Parathyroid adenoma (tissue), 2 donors: ENCODE data around the gene ANO10.
A peak's percentile ranks its signal among the peaks of the same experiment; 100 is the strongest.

ENCODE experiments used
- H2AFZ ChIP-seq: fragments of 300-600 bp; sonication (generic); one replicate; pipeline ENCODE4 v1.7.0; 2017; ENCODE audit warnings: antibody characterized with exemption, mild to moderate bottlenecking
- H3K27ac ChIP-seq: fragments of 300-600 bp; sonication (generic); one replicate; pipeline ENCODE4 v1.7.0; 2017
- H3K27me3 ChIP-seq: fragments of 300-600 bp; sonication (generic); one replicate; pipeline ENCODE4 v1.7.0; 2017; ENCODE audit warnings: low read length; ENCODE audit not compliant: control insufficient read depth, insufficient read depth
- H3K36me3 ChIP-seq: fragments of 300-600 bp; sonication (generic); one replicate; pipeline ENCODE4 v1.7.0; 2017; ENCODE audit warnings: low read length; ENCODE audit not compliant: control insufficient read depth, insufficient read depth
- H3K4me1 ChIP-seq: fragments of 300-600 bp; sonication (generic); one replicate; pipeline ENCODE4 v1.7.0; 2017; ENCODE audit warnings: control low read depth
- H3K4me2 ChIP-seq: fragments of 300-600 bp; sonication (generic); one replicate; pipeline ENCODE4 v1.7.0; 2017; ENCODE audit warnings: low read length
- H3K4me3 ChIP-seq: fragments of 300-600 bp; sonication (generic); one replicate; pipeline ENCODE4 v1.7.0; 2017; ENCODE audit warnings: low read depth, low read length
- H3K79me2 ChIP-seq: fragments of 300-600 bp; sonication (generic); one replicate; pipeline ENCODE4 v1.7.0; 2017; ENCODE audit warnings: control low read depth
- H3K9ac ChIP-seq: fragments of 300-600 bp; sonication (generic); one replicate; pipeline ENCODE4 v1.7.0; 2017; ENCODE audit warnings: mild to moderate bottlenecking
- H3K9me3 ChIP-seq: fragments of 300-600 bp; sonication (generic); one replicate; pipeline ENCODE4 v1.7.0; 2017; ENCODE audit warnings: low read length; ENCODE audit not compliant: control insufficient read depth
- CTCF ChIP-seq: fragments of 300-600 bp; sonication (generic); IDR thresholded peaks from one replicate; pipeline ENCODE4 v1.7.0; 2017; ENCODE audit warnings: antibody characterized with exemption, mild to moderate bottlenecking
- donor health status: primary hyperparathyroidism.

Gene ANO10

DNA sequence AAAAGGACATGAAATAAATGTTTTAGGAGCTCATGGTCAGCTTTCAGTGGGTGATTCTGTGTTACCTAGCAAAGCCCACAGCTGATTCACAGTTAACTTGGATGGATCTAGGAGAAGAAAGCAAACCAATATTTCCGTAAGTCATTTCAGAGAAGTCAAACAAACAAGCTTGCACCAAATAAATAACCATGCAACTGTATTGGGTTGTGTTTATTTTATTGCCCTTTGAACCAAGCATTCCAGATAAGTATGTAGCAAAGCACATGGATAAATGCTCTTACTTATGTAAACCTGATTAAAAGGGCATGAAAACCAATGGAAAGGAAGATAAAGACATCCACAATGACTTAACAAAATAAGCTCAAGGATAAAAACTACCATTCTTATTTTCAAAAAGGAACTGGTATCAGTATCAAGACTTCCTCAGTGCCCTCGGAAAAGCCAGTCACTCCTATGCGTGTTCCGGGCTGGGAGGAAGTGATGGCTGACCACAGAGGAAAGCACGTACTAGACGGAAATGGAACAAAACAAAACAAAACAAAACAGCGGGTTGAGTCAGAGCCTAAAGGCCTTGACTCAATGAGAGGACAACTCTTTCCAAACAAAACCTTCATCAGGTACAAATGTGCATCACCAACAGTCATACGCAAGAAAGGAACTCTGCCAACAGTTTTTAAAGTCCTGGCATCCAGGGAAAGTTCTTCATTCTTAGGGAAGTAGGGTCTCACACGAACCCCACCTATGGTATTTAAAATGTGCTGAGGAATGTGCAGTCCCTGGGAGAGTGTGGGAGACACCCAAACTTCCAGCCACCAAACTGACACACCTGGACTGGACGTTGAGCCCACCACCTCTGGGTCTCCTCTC lies 232.2 kb downstream of the ANO10 start:
- Histone ChIP-seq H3K4me1 (no peaks in the 10 kb centered on the region), H3K36me3 (no peaks in the 10 kb centered on the region), H3K9me3 (no peaks in the 10 kb centered on the region), H3K9ac (no peak overlapping the region), H3K4me2 (no peak overlapping the region), H3K27ac (peak overlapping the region; percentile 76), H3K27me3 (no peaks in the 10 kb centered on the region), H2AFZ (no peak overlapping the region), H3K4me3 (no peak overlapping the region), H3K79me2 (peaks cover 3% of the 10 kb centered on the region)
- no peak for TF ChIP-seq CTCF

- Histone ChIP-seq H3K9ac (no peak overlapping the region), H3K36me3 (no peaks in the 10 kb centered on the region), H3K79me2 (peaks cover 3% of the 10 kb centered on the region), H3K4me3 (no peak overlapping the region), H3K27ac (peak overlapping the region; percentile 75), H3K9me3 (no peaks in the 10 kb centered on the region), H2AFZ (no peak overlapping the region), H3K27me3 (no peaks in the 10 kb centered on the region), H3K4me2 (no peak overlapping the region), H3K4me1 (no peaks in the 10 kb centered on the region)
- no peak for TF ChIP-seq CTCF
Measured at GRCh38 chr3:43388915-43389314, 232.9 kb downstream of the ANO10 start.

- H2AFZ ChIP-seq, result no peak overlapping the region
- no peak overlapping the region for H3K4me2 ChIP-seq
Measured at GRCh38 chr3:43388175-43388574, 233.6 kb downstream of the ANO10 start.

GRCh38 chr3:43379343-43379742 lies 242.5 kb downstream of the ANO10 start:
- Histone ChIP-seq H3K9ac (no peak overlapping the region), H3K27ac (no peak overlapping the region), H2AFZ (no peak overlapping the region), H3K36me3 (no peaks in the 10 kb centered on the region), H3K79me2 (no peaks in the 10 kb centered on the region), H3K27me3 (no peaks in the 10 kb centered on the region), H3K4me2 (no peak overlapping the region), H3K4me1 (no peaks in the 10 kb centered on the region), H3K4me3 (no peak overlapping the region), H3K9me3 (no peaks in the 10 kb centered on the region)
- no peak for TF ChIP-seq CTCF

More at GRCh38 chr3:43388175-43388574, 233.6 kb downstream of the ANO10 start:
- Histone ChIP-seq H3K79me2 (peaks cover 3% of the 10 kb centered on the region), H3K4me1 (no peaks in the 10 kb centered on the region), H3K36me3 (no peaks in the 10 kb centered on the region), H3K9me3 (no peaks in the 10 kb centered on the region), H3K4me3 (no peak overlapping the region), H3K27me3 (no peaks in the 10 kb centered on the region), H3K9ac (no peak overlapping the region), H3K27ac (no peak overlapping the region)
- no peak for TF ChIP-seq CTCF
